ENCODE data around the gene LGALS16.

- TF ChIP-seq, protein P1, sequence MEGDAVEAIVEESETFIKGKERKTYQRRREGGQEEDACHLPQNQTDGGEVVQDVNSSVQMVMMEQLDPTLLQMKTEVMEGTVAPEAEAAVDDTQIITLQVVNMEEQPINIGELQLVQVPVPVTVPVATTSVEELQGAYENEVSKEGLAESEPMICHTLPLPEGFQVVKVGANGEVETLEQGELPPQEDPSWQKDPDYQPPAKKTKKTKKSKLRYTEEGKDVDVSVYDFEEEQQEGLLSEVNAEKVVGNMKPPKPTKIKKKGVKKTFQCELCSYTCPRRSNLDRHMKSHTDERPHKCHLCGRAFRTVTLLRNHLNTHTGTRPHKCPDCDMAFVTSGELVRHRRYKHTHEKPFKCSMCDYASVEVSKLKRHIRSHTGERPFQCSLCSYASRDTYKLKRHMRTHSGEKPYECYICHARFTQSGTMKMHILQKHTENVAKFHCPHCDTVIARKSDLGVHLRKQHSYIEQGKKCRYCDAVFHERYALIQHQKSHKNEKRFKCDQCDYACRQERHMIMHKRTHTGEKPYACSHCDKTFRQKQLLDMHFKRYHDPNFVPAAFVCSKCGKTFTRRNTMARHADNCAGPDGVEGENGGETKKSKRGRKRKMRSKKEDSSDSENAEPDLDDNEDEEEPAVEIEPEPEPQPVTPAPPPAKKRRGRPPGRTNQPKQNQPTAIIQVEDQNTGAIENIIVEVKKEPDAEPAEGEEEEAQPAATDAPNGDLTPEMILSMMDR (IDR thresholded peaks at IDR 0.05) = no peak
- no peak for TF ChIP-seq EP300 (IDR thresholded peaks at IDR 0.05)
- TF ChIP-seq POLR2A (IDR thresholded peaks at IDR 0.05) = no peak
Measured at GRCh38 chr19:39672473-39672872, 16.8 kb downstream of the LGALS16 start.

All from upper lobe of left lung (tissue), 4 donors.